GM10847 (cell line): ENCODE data around the gene ANKRD28.

Source experiments
- POLR2A ChIP-seq: IDR thresholded peaks from 2 replicates; pipeline ENCODE4 v1.6.1; 2011; ENCODE audit not compliant: insufficient read length; ENCODE audit errors: extremely low read depth

ANKRD28 gene

GRCh38 chr3:15638891-15639262 is 158.9 kb downstream of the ANKRD28 start:
- no peak for TF ChIP-seq POLR2A

- no peak for TF ChIP-seq POLR2A
Measured at GRCh38 chr3:15638193-15638890, 159.4 kb downstream of the ANKRD28 start.

- no peak for TF ChIP-seq POLR2A
Measured at GRCh38 chr3:15637131-15637951, 160.4 kb downstream of the ANKRD28 start.

GRCh38 chr3:15636028-15636709 is 161.6 kb downstream of the ANKRD28 start:
- TF ChIP-seq POLR2A: no peak

GRCh38 chr3:15635121-15635661 is 162.6 kb downstream of the ANKRD28 start:
- TF ChIP-seq POLR2A: no peak

- no peak for TF ChIP-seq POLR2A
Measured at GRCh38 chr3:15634671-15635070, 163.1 kb downstream of the ANKRD28 start.

GRCh38 chr3:15633766-15634598 is 163.8 kb downstream of the ANKRD28 start:
- no peak for TF ChIP-seq POLR2A

- no peak for TF ChIP-seq POLR2A
Measured at GRCh38 chr3:15633159-15633558, 164.6 kb downstream of the ANKRD28 start.

GRCh38 chr3:15632212-15632580 is 165.6 kb downstream of the ANKRD28 start:
- no peak for TF ChIP-seq POLR2A

GRCh38 chr3:15631426-15632211 is 166.2 kb downstream of the ANKRD28 start:
- TF ChIP-seq POLR2A: no peak

- no peak for TF ChIP-seq POLR2A
Measured at GRCh38 chr3:15630646-15631350, 167.0 kb downstream of the ANKRD28 start.

- no peak for TF ChIP-seq POLR2A
Measured at GRCh38 chr3:15629860-15630597, 167.8 kb downstream of the ANKRD28 start.

GRCh38 chr3:15628967-15629366 is 168.8 kb downstream of the ANKRD28 start:
- TF ChIP-seq POLR2A: no peak
